ENCODE results near the gene ARID5B.

The ARID5B gene

GRCh38 chr10:61991166-61991565 is 89.7 kb downstream of the ARID5B start:
- no peak for DNase-seq (ENCODE audit: low read depth in 2 of 2)

- DNase-seq (ENCODE audit: low read depth in 2 of 2), result no peak
Measured at GRCh38 chr10:61992059-61992460, 90.6 kb downstream of the ARID5B start.

GRCh38 chr10:61992671-61993668 is 91.5 kb downstream of the ARID5B start:
- peak in 1 of 2 donors; percentile 32 for DNase-seq (ENCODE audit: low read depth in 2 of 2)

GRCh38 chr10:61993711-61994401 is 92.4 kb downstream of the ARID5B start:
- DNase-seq (ENCODE audit: low read depth in 2 of 2), result no peak

GRCh38 chr10:61994405-61995219 is 93.1 kb downstream of the ARID5B start:
- DNase-seq (ENCODE audit: low read depth in 2 of 2), result no peak

- DNase-seq (ENCODE audit: low read depth in 2 of 2), result no peak
Measured at GRCh38 chr10:61995220-61995503, 93.7 kb downstream of the ARID5B start.

- no peak for DNase-seq (ENCODE audit: low read depth in 2 of 2)
Measured at GRCh38 chr10:61998937-61999336, 97.4 kb downstream of the ARID5B start.

- DNase-seq (ENCODE audit: low read depth in 2 of 2), result no peak
Measured at GRCh38 chr10:62000037-62000603, 98.6 kb downstream of the ARID5B start.

GRCh38 chr10:62000726-62001125 is 99.2 kb downstream of the ARID5B start:
- DNase-seq (ENCODE audit: low read depth in 2 of 2), result no peak

GRCh38 chr10:62001898-62002297 is 100.4 kb downstream of the ARID5B start:
- no peak for DNase-seq (ENCODE audit: low read depth in 2 of 2)

- DNase-seq (ENCODE audit: low read depth in 2 of 2), result no peak
Measured at GRCh38 chr10:62002753-62003152, 101.3 kb downstream of the ARID5B start.

GRCh38 chr10:62004042-62004441 is 102.5 kb downstream of the ARID5B start:
- no peak for DNase-seq (ENCODE audit: low read depth in 2 of 2)

GRCh38 chr10:62005281-62005680 is 103.8 kb downstream of the ARID5B start:
- DNase-seq (ENCODE audit: low read depth in 2 of 2), result no peak

- no peak for DNase-seq (ENCODE audit: low read depth in 2 of 2)
Measured at GRCh38 chr10:62005687-62006086, 104.2 kb downstream of the ARID5B start.

- DNase-seq (ENCODE audit: low read depth in 2 of 2), result no peak
Measured at GRCh38 chr10:62007145-62007544, 105.6 kb downstream of the ARID5B start.

- DNase-seq (ENCODE audit: low read depth in 2 of 2), result no peak
Measured at GRCh38 chr10:62008196-62008595, 106.7 kb downstream of the ARID5B start.

GRCh38 chr10:62008946-62009345 is 107.4 kb downstream of the ARID5B start:
- no peak for DNase-seq (ENCODE audit: low read depth in 2 of 2)

- DNase-seq (ENCODE audit: low read depth in 2 of 2), result no peak
Measured at GRCh38 chr10:62010366-62010765, 108.9 kb downstream of the ARID5B start.

- DNase-seq (ENCODE audit: low read depth in 2 of 2), result no peak
Measured at GRCh38 chr10:62011558-62011957, 110.1 kb downstream of the ARID5B start.

GRCh38 chr10:62012318-62012717 is 110.8 kb downstream of the ARID5B start:
- DNase-seq (ENCODE audit: low read depth in 2 of 2), result no peak

GRCh38 chr10:62014510-62014909 is 113.0 kb downstream of the ARID5B start:
- DNase-seq (ENCODE audit: low read depth in 2 of 2), result no peak

GRCh38 chr10:62015994-62016393 is 114.5 kb downstream of the ARID5B start:
- no peak for DNase-seq (ENCODE audit: low read depth in 2 of 2)
